Mesenteric fat pad (tissue), 1 donor: ENCODE data around the gene ATP4B. TPM values are rescaled to one million over a fixed set of nuclear protein-coding genes. Genes with fewer than 3 reads are reported as not detected.

Source experiments
- DNase-seq: peaks from one replicate; pipeline ENCODE4 v3.0.0-alpha.2; 2020; ENCODE audit warnings: low spot score
- total RNA-seq: library from RNA; stranded (reverse); fragmentation: NEBNext Ultra II Directional; extraction: Animal tissue kit (Norgen Biotek cat#: 25700); gene quantifications from one replicate; pipeline ENCODE4 v1.2.1, GENCODE V29; 2021
- donor health status: DM: yes; HTN: yes; CAD: no.

The ATP4B gene
- total RNA-seq, 1 donor from 2014 or later: not detected

- no peak for DNase-seq
Observed at GRCh38 chr13:113608967-113609533, 48.9 kb downstream of the ATP4B start.

GRCh38 chr13:113607889-113608635, 49.9 kb downstream of the ATP4B start:
- DNase-seq: no peak

- no peak for DNase-seq
Observed at GRCh38 chr13:113607056-113607888, 50.7 kb downstream of the ATP4B start.

GRCh38 chr13:113605866-113606438, 52.0 kb downstream of the ATP4B start:
- DNase-seq: no peak

- DNase-seq: no peak
Observed at GRCh38 chr13:113605461-113605860, 52.5 kb downstream of the ATP4B start.

GRCh38 chr13:113604186-113604585, 53.8 kb downstream of the ATP4B start:
- DNase-seq: no peak

GRCh38 chr13:113603116-113603710, 54.8 kb downstream of the ATP4B start:
- no peak for DNase-seq

GRCh38 chr13:113602291-113602988, 55.6 kb downstream of the ATP4B start:
- no peak for DNase-seq

- no peak for DNase-seq
Observed at GRCh38 chr13:113601166-113602070, 56.6 kb downstream of the ATP4B start.

GRCh38 chr13:113599391-113599790, 58.6 kb downstream of the ATP4B start:
- DNase-seq: peak; percentile 68

Other genes with a start within 250 kb of the ATP4B start
- gene ADPRHL1, start 204.7 kb downstream of the ATP4B start, total RNA-seq: 2.1 TPM
- gene DCUN1D2, start 167.5 kb downstream of the ATP4B start, total RNA-seq: 21.7 TPM
- 66.4 TPM for gene TFDP1, start 73.4 kb downstream of the ATP4B start, total RNA-seq
- gene GRK1, start 9.0 kb upstream of the ATP4B start, total RNA-seq: not detected
- 22.7 TPM for gene TMEM255B, start 101.0 kb upstream of the ATP4B start, total RNA-seq
- 88.6 TPM for gene GAS6, start 205.9 kb upstream of the ATP4B start, total RNA-seq